Measurements from ENCODE around the gene GMCL1. TPM values are rescaled to one million over a fixed set of nuclear protein-coding genes. Genes with fewer than 3 reads are reported as not detected.

GMCL1 gene
- total and polyA plus RNA-seq, 2 of the 13 experiments (the other 11 are each of a cell fraction or from before 2014, with no cell fraction given): 18.7 to 24.0 TPM

DNA sequence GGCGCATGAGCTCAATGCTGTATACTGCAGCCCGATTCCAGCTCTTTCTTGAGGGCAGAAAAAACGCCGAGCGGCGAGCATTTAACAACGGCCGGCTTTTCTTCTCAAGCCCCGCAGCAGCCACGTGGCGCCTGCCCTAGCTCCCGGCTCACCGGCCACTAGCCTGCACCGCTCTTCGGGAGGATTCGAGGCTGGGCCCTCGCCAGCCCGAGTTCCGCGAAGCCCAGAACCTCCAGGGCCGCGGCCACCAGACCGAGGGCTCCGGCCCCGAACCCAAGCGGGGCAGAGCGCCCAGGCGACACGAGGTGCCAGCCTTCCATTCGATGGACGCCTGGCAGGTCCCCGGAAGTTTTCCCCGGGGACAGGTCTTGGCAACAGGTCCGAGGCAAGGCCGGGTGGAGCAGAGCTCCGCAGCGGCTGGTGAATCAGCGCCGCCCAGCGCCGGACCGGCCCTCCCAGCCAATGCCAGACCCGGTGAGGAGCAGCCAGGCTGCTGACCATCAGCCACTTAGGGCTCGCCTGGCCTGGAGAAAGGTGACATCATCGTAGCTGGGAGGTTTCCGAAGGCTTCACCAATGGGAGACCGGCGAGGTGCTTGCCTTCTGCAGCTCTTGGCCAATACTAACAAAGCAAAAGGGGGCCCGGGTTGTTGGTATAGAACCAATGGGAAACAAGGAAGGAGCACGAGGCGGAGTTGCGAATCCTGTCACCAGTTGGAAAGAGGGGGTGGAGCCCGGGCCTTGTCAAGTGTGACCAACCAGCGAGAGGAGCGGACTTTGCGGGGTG, 84.9 kb downstream of the GMCL1 start (continued):
- TF ChIP-seq, protein P1, sequence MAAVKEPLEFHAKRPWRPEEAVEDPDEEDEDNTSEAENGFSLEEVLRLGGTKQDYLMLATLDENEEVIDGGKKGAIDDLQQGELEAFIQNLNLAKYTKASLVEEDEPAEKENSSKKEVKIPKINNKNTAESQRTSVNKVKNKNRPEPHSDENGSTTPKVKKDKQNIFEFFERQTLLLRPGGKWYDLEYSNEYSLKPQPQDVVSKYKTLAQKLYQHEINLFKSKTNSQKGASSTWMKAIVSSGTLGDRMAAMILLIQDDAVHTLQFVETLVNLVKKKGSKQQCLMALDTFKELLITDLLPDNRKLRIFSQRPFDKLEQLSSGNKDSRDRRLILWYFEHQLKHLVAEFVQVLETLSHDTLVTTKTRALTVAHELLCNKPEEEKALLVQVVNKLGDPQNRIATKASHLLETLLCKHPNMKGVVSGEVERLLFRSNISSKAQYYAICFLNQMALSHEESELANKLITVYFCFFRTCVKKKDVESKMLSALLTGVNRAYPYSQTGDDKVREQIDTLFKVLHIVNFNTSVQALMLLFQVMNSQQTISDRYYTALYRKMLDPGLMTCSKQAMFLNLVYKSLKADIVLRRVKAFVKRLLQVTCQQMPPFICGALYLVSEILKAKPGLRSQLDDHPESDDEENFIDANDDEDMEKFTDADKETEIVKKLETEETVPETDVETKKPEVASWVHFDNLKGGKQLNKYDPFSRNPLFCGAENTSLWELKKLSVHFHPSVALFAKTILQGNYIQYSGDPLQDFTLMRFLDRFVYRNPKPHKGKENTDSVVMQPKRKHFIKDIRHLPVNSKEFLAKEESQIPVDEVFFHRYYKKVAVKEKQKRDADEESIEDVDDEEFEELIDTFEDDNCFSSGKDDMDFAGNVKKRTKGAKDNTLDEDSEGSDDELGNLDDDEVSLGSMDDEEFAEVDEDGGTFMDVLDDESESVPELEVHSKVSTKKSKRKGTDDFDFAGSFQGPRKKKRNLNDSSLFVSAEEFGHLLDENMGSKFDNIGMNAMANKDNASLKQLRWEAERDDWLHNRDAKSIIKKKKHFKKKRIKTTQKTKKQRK (IDR thresholded peaks at IDR 0.05; ENCODE audit: low read length): peak; percentile 56
- TF ChIP-seq MTF2 (CRISPR knock-in tag; IDR thresholded peaks at IDR 0.05; ENCODE audit: borderline replicate concordance) (no peak; the same call in 1 of the 2 replicates), KMT2A (CRISPR knock-in tag; IDR thresholded peaks at IDR 0.05) (no peak), ZKSCAN1 (IDR thresholded peaks at IDR 0.05; ENCODE audit: low read length) (no peak), U2AF2 (IDR thresholded peaks at IDR 0.05; ENCODE audit: low read depth, low read length) (no peak), CCDC6 (CRISPR knock-in tag; IDR thresholded peaks at IDR 0.05) (peak; percentile 95), ZFP36 (IDR thresholded peaks at IDR 0.05; ENCODE audit: borderline replicate concordance, low read depth, low read length, partially characterized antibody) (peak; percentile 22), SUZ12 (IDR thresholded peaks at IDR 0.05; ENCODE audit: low read depth, low read length) (no peak), MED13 (CRISPR knock-in tag; IDR thresholded peaks at IDR 0.05) (no peak), ZBTB20 (CRISPR knock-in tag; IDR thresholded peaks at IDR 0.05; ENCODE audit: borderline replicate concordance, low read depth) (peak; percentile 93; the same call in 1 of the 2 replicates), ZSCAN30 (CRISPR knock-in tag; IDR thresholded peaks at IDR 0.05) (peak; percentile 96), SIN3A (IDR thresholded peaks at IDR 0.05; ENCODE audit: borderline replicate concordance, low read depth, low read length) (peak; percentile 83), ZNF101 (CRISPR knock-in tag; IDR thresholded peaks at IDR 0.05; ENCODE audit: borderline replicate concordance, low read depth) (peak; percentile 87), ZNF124 (CRISPR knock-in tag; IDR thresholded peaks at IDR 0.05) (no peak), POGZ (CRISPR knock-in tag; IDR thresholded peaks at IDR 0.05) (peak; percentile 78), HDAC2 (CRISPR knock-in tag; IDR thresholded peaks at IDR 0.05) (peak; percentile 85), ZNF12 (CRISPR knock-in tag; IDR thresholded peaks at IDR 0.05) (peak; percentile 82; the same call in 1 of the 2 replicates), ZNF256 (CRISPR knock-in tag; conservative IDR thresholded peaks at IDR 0.05) (peak; percentile 58; the same call in 1 of the 2 replicates), ZBTB8A (CRISPR knock-in tag; IDR thresholded peaks at IDR 0.05; ENCODE audit: borderline replicate concordance, low read depth) (peak; percentile 88), RBM39 (IDR thresholded peaks at IDR 0.05; ENCODE audit: low read depth, low read length, poor library complexity, severe bottlenecking) (peak; percentile 97), ZNF331 (CRISPR knock-in tag; IDR thresholded peaks at IDR 0.05) (peak; percentile 95), ZNF296 (CRISPR knock-in tag; conservative IDR thresholded peaks at IDR 0.05) (no peak; the same call in 1 of the 2 replicates)
- TF ChIP-seq, protein P2, sequence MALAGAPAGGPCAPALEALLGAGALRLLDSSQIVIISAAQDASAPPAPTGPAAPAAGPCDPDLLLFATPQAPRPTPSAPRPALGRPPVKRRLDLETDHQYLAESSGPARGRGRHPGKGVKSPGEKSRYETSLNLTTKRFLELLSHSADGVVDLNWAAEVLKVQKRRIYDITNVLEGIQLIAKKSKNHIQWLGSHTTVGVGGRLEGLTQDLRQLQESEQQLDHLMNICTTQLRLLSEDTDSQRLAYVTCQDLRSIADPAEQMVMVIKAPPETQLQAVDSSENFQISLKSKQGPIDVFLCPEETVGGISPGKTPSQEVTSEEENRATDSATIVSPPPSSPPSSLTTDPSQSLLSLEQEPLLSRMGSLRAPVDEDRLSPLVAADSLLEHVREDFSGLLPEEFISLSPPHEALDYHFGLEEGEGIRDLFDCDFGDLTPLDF (CRISPR knock-in tag; IDR thresholded peaks at IDR 0.05): no peak; the same call in 1 of the 2 replicates
- TF ChIP-seq, protein P3, sequence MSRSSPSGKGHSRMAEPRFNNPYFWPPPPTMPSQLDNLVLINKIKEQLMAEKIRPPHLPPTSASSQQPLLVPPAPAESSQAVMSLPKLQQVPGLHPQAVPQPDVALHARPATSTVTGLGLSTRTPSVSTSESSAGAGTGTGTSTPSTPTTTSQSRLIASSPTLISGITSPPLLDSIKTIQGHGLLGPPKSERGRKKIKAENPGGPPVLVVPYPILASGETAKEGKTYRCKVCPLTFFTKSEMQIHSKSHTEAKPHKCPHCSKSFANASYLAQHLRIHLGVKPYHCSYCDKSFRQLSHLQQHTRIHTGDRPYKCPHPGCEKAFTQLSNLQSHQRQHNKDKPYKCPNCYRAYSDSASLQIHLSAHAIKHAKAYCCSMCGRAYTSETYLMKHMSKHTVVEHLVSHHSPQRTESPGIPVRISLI (CRISPR knock-in tag; IDR thresholded peaks at IDR 0.05; ENCODE audit: borderline replicate concordance): peak; percentile 59
- TF ChIP-seq, protein P4, sequence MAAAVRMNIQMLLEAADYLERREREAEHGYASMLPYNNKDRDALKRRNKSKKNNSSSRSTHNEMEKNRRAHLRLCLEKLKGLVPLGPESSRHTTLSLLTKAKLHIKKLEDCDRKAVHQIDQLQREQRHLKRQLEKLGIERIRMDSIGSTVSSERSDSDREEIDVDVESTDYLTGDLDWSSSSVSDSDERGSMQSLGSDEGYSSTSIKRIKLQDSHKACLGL (CRISPR knock-in tag; IDR thresholded peaks at IDR 0.05): peak; percentile 98
